ENCODE results near the gene GGCX. TPM values are rescaled to one million over a fixed set of nuclear protein-coding genes. Genes with fewer than 3 reads are reported as not detected.

The GGCX gene
- total and polyA plus RNA-seq, 2 of the 13 experiments (the other 11 are each of a cell fraction or from before 2014, with no cell fraction given), result 72.5 to 103 TPM

GRCh38 chr2:85524336-85524908 is 36.9 kb downstream of the GGCX start (continued):
- TF ChIP-seq ARID5B (CRISPR knock-in tag; IDR thresholded peaks at IDR 0.05) (0 out of 2 replicates have a peak, but pooled peaks have one; percentile 5), ETV6 (CRISPR knock-in tag; conservative IDR thresholded peaks at IDR 0.05) (no peak), ETV5 (CRISPR knock-in tag; IDR thresholded peaks at IDR 0.05; ENCODE audit: borderline replicate concordance) (0 out of 2 replicates have a peak, but pooled peaks have one; percentile 6)

GRCh38 chr2:85523903-85524335 is 37.4 kb downstream of the GGCX start:
- CTCF ChIA-PET (ENCODE audit: low intra/inter-chr PET ratio, low total read pairs), result no interaction called here
- intact Hi-C loops (cut with micrococcal nuclease; ENCODE audit: unreplicated experiment), result no loop called here
- FAIRE-seq, result no peak

More at GRCh38 chr2:85523903-85524335, 37.4 kb downstream of the GGCX start:
- Histone ChIP-seq H4K20me1 (ENCODE audit: insufficient read depth, low read length) (no peaks in the 10 kb centered on the region), H3K79me2 (ENCODE audit: insufficient read depth, low read length) (no peaks in the 10 kb centered on the region), H3K27ac (ENCODE audit: extremely low read length, insufficient read depth, low read length) (no peak overlapping the region), H3K9ac (ENCODE audit: insufficient read depth, low read depth, low read length) (no peak overlapping the region), H3K4me2 (ENCODE audit: low read depth, low read length) (peak overlapping the region; percentile 51; the same call in 1 of the 2 replicates), H3K36me3 (replicated peaks in 1 of 2; ENCODE audit: control insufficient read depth in 1 of 2, insufficient read depth in 2 of 2, low read length in 2 of 2) (no peaks in the 10 kb centered on the region), H2AFZ (ENCODE audit: low read length) (no peak overlapping the region), H3K27me3 (ENCODE audit: control insufficient read depth in 1 of 2, insufficient read depth in 2 of 2, low read length in 2 of 2) (peaks cover 2 to 14% of the 10 kb centered on the region in 2 experiments; a peak in 3 of 5 replicates), H3K9me3 (ENCODE audit: low read length) (no peaks in the 10 kb centered on the region), H3K4me3 (replicated peaks in 1 of 3; ENCODE audit: insufficient read depth in 1 of 3, low read depth in 2 of 3, low read length in 3 of 3) (no peak overlapping the region), H3K4me1 (ENCODE audit: insufficient read depth, low read length) (peaks cover 29% of the 10 kb centered on the region)
- POLR2A ChIA-PET, result interaction anchor here (1.0 to 3.2 kb wide), 7 partner anchors 12 to 105 kb away, joined by 3 to 51 read pairs (median 4); partner anchors contain the start of genes GGCX, MAT2A and SH2D6
- TF ChIP-seq TRAFD1 (CRISPR knock-in tag; IDR thresholded peaks at IDR 0.05; ENCODE audit: borderline replicate concordance), result no peak
- TF ChIP-seq DMAP1 (CRISPR knock-in tag; IDR thresholded peaks at IDR 0.05), result 0 out of 2 replicates have a peak, but pooled peaks have one; percentile 26
- no peak; the same call in 2 of the 3 replicates for ATAC-seq
- BruUV-seq (replicated peaks), result no TSS peak
- DNase-seq (ENCODE audit: low spot score), result no peak
- in situ Hi-C loops (cut with HindIII; ENCODE audit: extremely low pct_ligation_motif_present, low pct_unique_long_range_greater_than_20kb), result no loop called here
- WGBS (ENCODE audit: low lambda C conversion rate), result 23% methylated on average over 5 of the region's 5 CpGs

Data from HepG2 (cell line).